Fibroblast of pulmonary artery (primary cell): ENCODE data around the gene FITM2.

Source experiments
- DNase-seq: peaks from one replicate; pipeline ENCODE4 v3.0.0-alpha.2; 2010; ENCODE audit warnings: low read depth
- H3K4me3 ChIP-seq: replicated peaks from 2 replicates; pipeline ENCODE4 v1.5.1; 2011; ENCODE audit warnings: low read depth, mild to moderate bottlenecking, control low read depth, low read length, moderate library complexity
- TF ChIP-seq, protein P1 (sequence below): IDR thresholded peaks from 2 replicates; pipeline ENCODE4 v1.5.1; 2011; ENCODE audit warnings: mild to moderate bottlenecking, control low read depth, low read length, inconsistent platforms; ENCODE audit errors: missing control alignments

The FITM2 gene

DNA sequence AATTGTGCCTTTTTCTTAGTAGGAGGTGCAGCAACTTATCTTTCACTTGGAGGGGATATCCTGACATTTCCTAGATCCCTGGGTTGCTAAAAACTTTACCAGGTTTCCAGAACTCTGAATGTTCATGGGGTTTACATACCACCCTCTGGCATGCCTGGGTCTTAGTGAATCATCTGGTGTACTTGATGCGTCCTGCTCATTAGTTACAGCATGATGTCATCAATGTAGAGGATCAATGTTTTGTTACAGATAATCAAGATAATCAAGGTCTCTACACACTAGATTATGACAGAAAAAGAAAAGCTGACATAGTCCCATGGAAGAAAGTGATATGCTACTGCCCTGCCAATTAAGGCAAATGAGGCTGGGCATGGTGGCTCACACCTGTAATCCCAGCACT, 27.0 kb downstream of the FITM2 start:
- TF ChIP-seq, protein P1, sequence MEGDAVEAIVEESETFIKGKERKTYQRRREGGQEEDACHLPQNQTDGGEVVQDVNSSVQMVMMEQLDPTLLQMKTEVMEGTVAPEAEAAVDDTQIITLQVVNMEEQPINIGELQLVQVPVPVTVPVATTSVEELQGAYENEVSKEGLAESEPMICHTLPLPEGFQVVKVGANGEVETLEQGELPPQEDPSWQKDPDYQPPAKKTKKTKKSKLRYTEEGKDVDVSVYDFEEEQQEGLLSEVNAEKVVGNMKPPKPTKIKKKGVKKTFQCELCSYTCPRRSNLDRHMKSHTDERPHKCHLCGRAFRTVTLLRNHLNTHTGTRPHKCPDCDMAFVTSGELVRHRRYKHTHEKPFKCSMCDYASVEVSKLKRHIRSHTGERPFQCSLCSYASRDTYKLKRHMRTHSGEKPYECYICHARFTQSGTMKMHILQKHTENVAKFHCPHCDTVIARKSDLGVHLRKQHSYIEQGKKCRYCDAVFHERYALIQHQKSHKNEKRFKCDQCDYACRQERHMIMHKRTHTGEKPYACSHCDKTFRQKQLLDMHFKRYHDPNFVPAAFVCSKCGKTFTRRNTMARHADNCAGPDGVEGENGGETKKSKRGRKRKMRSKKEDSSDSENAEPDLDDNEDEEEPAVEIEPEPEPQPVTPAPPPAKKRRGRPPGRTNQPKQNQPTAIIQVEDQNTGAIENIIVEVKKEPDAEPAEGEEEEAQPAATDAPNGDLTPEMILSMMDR, result no peak
- no peak for DNase-seq
- no peak overlapping the region for H3K4me3 ChIP-seq

DNA sequence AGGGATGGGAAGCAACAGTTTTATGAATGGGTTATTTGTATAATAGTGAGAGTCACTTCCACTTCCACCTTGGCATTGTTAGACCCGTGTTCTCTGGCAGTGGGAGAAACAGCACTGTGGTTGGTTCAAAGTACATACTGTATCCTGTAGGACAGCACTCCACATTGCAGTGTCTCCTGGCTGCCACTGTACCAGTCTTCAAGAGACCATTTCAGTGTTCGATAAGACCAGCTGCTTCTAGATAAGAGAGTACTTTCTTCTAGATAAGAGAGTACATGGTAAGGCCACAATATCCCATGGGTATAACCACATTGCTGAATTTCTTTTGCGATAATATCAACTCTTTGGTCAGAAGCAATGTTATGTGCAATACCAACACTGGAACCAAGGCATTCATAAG, 28.8 kb downstream of the FITM2 start:
- DNase-seq, result no peak
- TF ChIP-seq, protein P1, result no peak
- H3K4me3 ChIP-seq, result no peak overlapping the region

DNA sequence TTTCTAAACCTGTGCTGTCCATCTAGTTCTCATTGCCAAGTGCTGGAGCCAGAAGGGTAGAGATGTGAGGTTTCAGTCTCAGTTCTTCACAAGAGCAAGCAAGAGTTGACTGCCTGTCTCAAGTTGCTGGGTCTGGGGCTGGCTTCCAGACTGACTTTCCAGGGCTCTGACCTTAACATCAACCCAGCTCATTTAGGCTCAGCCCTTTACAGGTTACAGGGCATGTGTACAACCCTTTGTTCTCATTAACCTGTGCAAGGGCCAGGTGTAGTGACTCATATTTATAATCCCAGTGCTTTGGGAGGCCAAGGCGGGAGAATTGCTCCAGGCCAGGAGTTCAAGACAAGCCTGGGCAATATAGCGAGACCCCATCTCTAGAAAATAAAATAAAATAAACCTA, 30.6 kb downstream of the FITM2 start:
- TF ChIP-seq, protein P1, result no peak
- no peak overlapping the region for H3K4me3 ChIP-seq
- no peak for DNase-seq

DNA sequence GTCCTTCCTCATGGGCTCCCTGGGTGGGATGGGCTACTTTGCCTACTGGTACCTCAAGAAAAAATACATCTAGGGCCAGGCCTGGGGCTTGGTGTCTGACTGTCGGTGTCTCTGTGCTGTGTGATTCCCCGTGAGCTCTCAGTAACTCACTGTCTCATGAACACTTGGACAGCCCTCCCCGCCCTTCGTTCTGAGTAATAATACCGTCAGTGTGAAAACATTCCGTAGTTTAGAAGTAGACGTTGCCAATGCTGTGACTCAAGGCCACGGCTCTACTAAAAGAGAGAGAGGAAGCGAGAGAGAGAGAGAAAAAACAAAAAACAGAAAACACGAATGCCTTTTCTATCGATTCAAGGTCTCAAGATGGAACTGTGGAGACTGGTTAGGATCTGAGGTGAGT, 31.8 kb downstream of the FITM2 start:
- H3K4me3 ChIP-seq, result no peak overlapping the region
- DNase-seq, result peak; percentile 55
- TF ChIP-seq, protein P1, result no peak

DNA sequence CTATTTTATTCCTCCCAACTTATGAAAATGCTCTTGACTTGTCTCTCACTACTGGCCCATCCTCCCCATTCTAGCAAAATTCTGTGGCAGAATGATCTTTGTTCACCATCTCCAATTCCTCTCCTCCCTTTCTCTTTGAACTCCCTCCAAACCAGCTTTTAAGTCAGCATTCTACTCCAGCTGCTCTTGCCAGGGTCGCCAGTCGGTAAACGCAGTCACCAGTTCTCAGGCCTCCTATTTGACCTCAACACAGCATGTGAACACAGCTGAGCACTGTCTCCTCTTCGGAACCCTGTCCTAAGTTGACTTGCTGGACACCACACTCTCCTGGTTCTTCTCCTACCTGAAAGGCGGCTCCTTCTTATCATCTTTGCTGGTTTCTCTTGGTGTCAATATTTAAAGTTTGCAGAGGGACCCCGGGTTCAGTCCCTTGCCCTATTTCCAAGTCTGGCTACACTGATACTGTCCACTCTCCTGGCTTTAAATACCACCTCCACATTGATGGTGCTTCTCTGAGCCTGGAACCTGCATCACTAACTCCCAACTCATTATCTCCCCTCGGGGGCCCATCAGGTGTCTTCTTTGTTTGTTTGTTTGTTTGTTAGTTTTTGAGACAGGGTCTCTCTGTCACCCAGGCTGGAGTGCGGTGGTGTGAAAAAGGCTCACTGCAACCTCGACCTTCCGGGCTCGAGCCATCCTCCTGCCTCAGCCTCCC, 36.5 kb downstream of the FITM2 start:
- no peak overlapping the region for H3K4me3 ChIP-seq
- no peak for DNase-seq
- TF ChIP-seq, protein P1, result no peak

DNA sequence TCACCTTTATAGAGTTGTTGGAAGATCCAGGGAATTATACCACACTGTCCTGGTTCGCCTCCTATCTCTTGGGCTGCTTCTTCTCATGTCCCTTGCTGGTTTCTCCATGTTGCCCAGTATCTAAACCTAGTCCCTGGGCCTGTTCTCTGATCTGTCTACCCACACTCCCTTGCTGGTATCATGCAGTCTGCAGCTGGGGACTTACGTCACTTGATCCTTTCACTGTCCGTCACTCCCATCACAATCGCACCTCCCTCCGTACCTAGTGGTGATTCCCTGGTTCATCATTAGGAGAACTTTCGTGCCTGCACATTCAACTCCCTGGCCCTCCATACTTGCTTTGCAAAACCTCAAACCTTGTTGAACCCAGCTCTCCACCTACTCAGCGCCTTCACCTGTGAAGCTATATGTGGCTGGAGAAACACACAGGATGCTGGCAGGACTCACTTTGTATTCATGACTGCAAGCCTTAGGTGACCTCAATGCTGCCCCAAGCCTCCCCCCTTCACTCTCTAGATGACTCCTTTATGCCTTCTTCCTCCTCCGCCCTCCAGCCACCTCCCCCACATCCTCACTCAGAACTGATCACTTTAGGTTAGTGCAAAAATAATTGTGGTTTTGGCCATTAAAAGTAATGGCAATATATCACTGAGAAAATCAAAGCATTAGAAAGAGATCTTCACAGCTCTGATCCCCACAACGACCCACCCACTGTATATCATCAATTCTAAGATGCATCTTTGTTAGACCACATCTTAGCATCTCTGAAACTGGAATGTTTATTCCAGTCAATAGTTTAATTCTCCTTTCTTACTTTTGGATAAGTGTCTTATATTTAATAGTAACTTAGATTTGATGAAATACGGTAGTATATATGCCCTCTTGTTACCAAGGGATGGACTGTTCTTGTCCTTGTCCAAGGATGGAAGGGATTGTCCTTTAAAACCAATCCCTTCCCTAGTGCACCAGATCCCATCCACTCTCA, 37.5 kb downstream of the FITM2 start:
- no peak overlapping the region for H3K4me3 ChIP-seq
- TF ChIP-seq, protein P1, result no peak
- DNase-seq, result no peak
